ENCODE measurements around the gene ADAD1. TPM values are rescaled to one million over a fixed set of nuclear protein-coding genes. Genes with fewer than 3 reads are reported as not detected.

The ADAD1 gene
- total RNA-seq, 2 donors from 2014 or later, result not detected

- H3K9me3 ChIP-seq, result no peaks in the 10 kb centered on the region
- no peaks in the 10 kb centered on the region for H3K36me3 ChIP-seq
- no peak for DNase-seq (ENCODE audit: low spot score)
Measured at GRCh38 chr4:122379239-122379638, 428 bp downstream of the ADAD1 start.

GRCh38 chr4:122383341-122383740 lies 4.5 kb downstream of the ADAD1 start:
- no peak for TF ChIP-seq CTCF (IDR thresholded peaks at IDR 0.05)
- no peak overlapping the region for H3K27ac ChIP-seq
- H3K9me3 ChIP-seq, result peaks cover 0 to 4% of the 10 kb centered on the region in 2 donors
- H3K4me3 ChIP-seq, result no peak overlapping the region
- H3K4me1 ChIP-seq, result no peaks in the 10 kb centered on the region
- no peaks in the 10 kb centered on the region for H3K36me3 ChIP-seq
- no peak for DNase-seq (ENCODE audit: low spot score)
- H3K27me3 ChIP-seq, result no peaks in the 10 kb centered on the region

More at GRCh38 chr4:122379239-122379638, 428 bp downstream of the ADAD1 start:
- no peak for TF ChIP-seq CTCF (IDR thresholded peaks at IDR 0.05)
- Histone ChIP-seq H3K27ac (no peak overlapping the region), H3K4me1 (no peaks in the 10 kb centered on the region), H3K4me3 (no peak overlapping the region), H3K27me3 (no peaks in the 10 kb centered on the region)

DNA sequence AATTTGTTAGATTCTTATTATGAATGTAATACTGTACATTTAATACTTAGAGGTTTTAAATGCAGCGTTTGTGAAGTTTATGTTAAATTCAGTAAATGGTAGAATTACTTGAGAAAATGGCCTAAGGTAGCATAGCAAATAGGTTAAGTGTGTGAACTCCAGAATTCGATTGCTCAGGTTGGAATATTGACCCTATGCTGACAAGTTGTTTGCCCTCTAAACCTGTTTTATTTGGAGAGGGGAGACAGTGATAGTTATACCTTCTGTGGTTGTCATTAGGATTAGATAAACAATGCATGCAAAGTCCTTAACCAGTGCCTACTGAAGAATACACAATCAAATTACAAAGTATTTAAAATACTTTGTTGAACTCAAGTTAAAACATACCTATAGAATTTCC lies 5.4 kb downstream of the ADAD1 start:
- peaks cover 0 to 4% of the 10 kb centered on the region in 2 donors for H3K9me3 ChIP-seq
- no peaks in the 10 kb centered on the region for H3K27me3 ChIP-seq
- no peaks in the 10 kb centered on the region for H3K4me1 ChIP-seq
- H3K4me3 ChIP-seq, result no peak overlapping the region
- no peak for TF ChIP-seq CTCF (IDR thresholded peaks at IDR 0.05)
- H3K27ac ChIP-seq, result no peak overlapping the region
- no peaks in the 10 kb centered on the region for H3K36me3 ChIP-seq
- no peak for DNase-seq (ENCODE audit: low spot score)

DNA sequence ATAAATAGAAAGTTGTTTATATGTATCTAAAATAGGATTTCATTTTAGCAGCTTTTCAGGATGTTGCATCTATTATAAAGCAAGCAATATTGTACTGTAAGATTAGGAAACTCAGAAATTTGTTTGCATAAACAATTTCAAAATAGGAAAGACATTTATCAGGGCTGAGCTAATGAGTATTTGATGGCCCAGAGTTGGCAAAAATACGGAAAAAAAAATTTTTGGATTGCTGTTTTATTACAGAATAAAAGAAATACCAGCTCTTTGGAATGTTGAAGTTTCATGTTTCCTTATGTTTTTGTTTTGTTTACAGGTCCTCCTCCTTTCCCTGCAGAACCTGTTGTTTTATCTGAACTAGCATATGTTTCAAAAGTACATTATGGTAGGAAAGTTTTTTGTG lies 14.5 kb downstream of the ADAD1 start:
- Histone ChIP-seq H3K27ac (no peak overlapping the region), H3K4me1 (no peaks in the 10 kb centered on the region), H3K9me3 (no peaks in the 10 kb centered on the region), H3K4me3 (no peak overlapping the region), H3K36me3 (no peaks in the 10 kb centered on the region), H3K27me3 (no peaks in the 10 kb centered on the region)
- TF ChIP-seq CTCF (IDR thresholded peaks at IDR 0.05), result no peak
- DNase-seq (ENCODE audit: low spot score), result no peak

DNA sequence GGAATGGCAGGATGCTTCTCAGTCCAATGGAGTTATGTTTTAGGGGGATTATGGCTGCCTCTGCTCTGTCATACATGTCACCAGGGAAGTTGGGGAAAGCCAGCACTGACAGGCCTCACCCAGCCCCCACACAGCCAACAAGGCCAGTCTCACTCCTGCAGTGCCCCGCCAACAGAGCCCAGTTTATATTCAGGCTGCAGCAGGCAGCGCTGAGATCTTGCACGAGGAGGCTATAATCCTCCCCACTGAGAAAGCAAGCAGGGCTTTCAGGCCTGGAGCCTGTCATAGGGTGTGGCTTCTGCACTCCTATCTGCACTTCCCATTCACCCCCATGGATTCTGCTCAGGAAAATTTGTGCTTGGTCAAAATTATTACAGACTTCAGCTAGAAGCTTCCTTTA lies 25.1 kb downstream of the ADAD1 start:
- Histone ChIP-seq H3K9me3 (no peaks in the 10 kb centered on the region), H3K27me3 (no peaks in the 10 kb centered on the region), H3K36me3 (no peaks in the 10 kb centered on the region), H3K4me1 (no peaks in the 10 kb centered on the region), H3K4me3 (no peak overlapping the region), H3K27ac (no peak overlapping the region)
- TF ChIP-seq CTCF (IDR thresholded peaks at IDR 0.05), result no peak
- DNase-seq (ENCODE audit: low spot score), result no peak

- Histone ChIP-seq H3K36me3 (no peaks in the 10 kb centered on the region), H3K9me3 (no peaks in the 10 kb centered on the region), H3K27me3 (no peaks in the 10 kb centered on the region), H3K4me1 (no peaks in the 10 kb centered on the region), H3K4me3 (no peak overlapping the region), H3K27ac (no peak overlapping the region)
- DNase-seq (ENCODE audit: low spot score), result no peak
- TF ChIP-seq CTCF (IDR thresholded peaks at IDR 0.05), result no peak
Measured at GRCh38 chr4:122412547-122412946, 33.7 kb downstream of the ADAD1 start.
